ENCODE measurements around the gene FIGNL2. TPM values are rescaled to one million over a fixed set of nuclear protein-coding genes. Genes with fewer than 3 reads are reported as not detected.

FIGNL2 gene
- total and polyA plus RNA-seq, 9 of the 15 experiments (the other 6 are each of a cell fraction or from before 2014, with no cell fraction given) = 0.01 TPM; not detected in 8

GRCh38 chr12:51777973-51778372, 70.5 kb downstream of the FIGNL2 start (continued):
- TF ChIP-seq MLLT1 (IDR thresholded peaks at IDR 0.05) (no peak), KLF6 (CRISPR knock-in tag; IDR thresholded peaks at IDR 0.05; ENCODE audit: borderline replicate concordance) (no peak), MCM7 (IDR thresholded peaks at IDR 0.05) (no peak), HINFP (tag; conservative IDR thresholded peaks at IDR 0.05; ENCODE audit: low read depth) (no peak), MLX (CRISPR knock-in tag; conservative IDR thresholded peaks at IDR 0.05) (no peak), HOXB6 (CRISPR knock-in tag; IDR thresholded peaks at IDR 0.05; ENCODE audit: borderline replicate concordance) (no peak), SETDB1 (IDR thresholded peaks at IDR 0.05; ENCODE audit: low read length) (no peak), TAF15 (IDR thresholded peaks at IDR 0.05; ENCODE audit: low read depth, low read length) (no peak), CHD4 (IDR thresholded peaks at IDR 0.05; ENCODE audit: insufficient read depth, insufficient replicate concordance, low read depth, low read length, poor library complexity, severe bottlenecking) (no peak), PHTF2 (CRISPR knock-in tag; IDR thresholded peaks at IDR 0.05) (no peak), EP300 (IDR thresholded peaks at IDR 0.05; ENCODE audit: low read length) (no peak)

Data from K562 (cell line).